Stimulated activated CD8-positive, alpha-beta memory T cell treated with anti-CD3 and anti-CD28 coated beads, Interleukin-12 subunit alpha, Interleukin-12 subunit beta, amount 100 ng/mL, for 24 hours (primary cell): ENCODE data around the gene CDKN1C.

Experiments used
- DNase-seq: peaks from one replicate; pipeline ENCODE4 v3.0.0-alpha.2; 2020; ENCODE audit errors: extremely low read depth

CDKN1C gene

GRCh38 chr11:2870460-2870859 lies 15.1 kb downstream of the CDKN1C start:
- DNase-seq = no peak

- no peak for DNase-seq
Observed at GRCh38 chr11:2869561-2870427, 15.8 kb downstream of the CDKN1C start.

- DNase-seq = no peak
Observed at GRCh38 chr11:2869134-2869526, 16.4 kb downstream of the CDKN1C start.

- DNase-seq = no peak
Observed at GRCh38 chr11:2868506-2869133, 17.0 kb downstream of the CDKN1C start.

GRCh38 chr11:2867722-2868505 lies 17.7 kb downstream of the CDKN1C start:
- DNase-seq = no peak

- no peak for DNase-seq
Observed at GRCh38 chr11:2867142-2867541, 18.4 kb downstream of the CDKN1C start.

GRCh38 chr11:2865922-2866577 lies 19.5 kb downstream of the CDKN1C start:
- no peak for DNase-seq

GRCh38 chr11:2864901-2865300 lies 20.7 kb downstream of the CDKN1C start:
- DNase-seq = no peak

GRCh38 chr11:2863276-2863618 lies 22.3 kb downstream of the CDKN1C start:
- DNase-seq = no peak

GRCh38 chr11:2862395-2863275 lies 22.9 kb downstream of the CDKN1C start:
- no peak for DNase-seq

GRCh38 chr11:2860636-2861035 lies 24.9 kb downstream of the CDKN1C start:
- DNase-seq = no peak

- no peak for DNase-seq
Observed at GRCh38 chr11:2859699-2860037, 25.9 kb downstream of the CDKN1C start.

GRCh38 chr11:2858995-2859698 lies 26.4 kb downstream of the CDKN1C start:
- DNase-seq = no peak

- DNase-seq = no peak
Observed at GRCh38 chr11:2857918-2858317, 27.7 kb downstream of the CDKN1C start.

- no peak for DNase-seq
Observed at GRCh38 chr11:2857276-2857675, 28.3 kb downstream of the CDKN1C start.

- DNase-seq = no peak
Observed at GRCh38 chr11:2855162-2855561, 30.4 kb downstream of the CDKN1C start.

- no peak for DNase-seq
Observed at GRCh38 chr11:2853997-2854560, 31.5 kb downstream of the CDKN1C start.

GRCh38 chr11:2853401-2853800 lies 32.2 kb downstream of the CDKN1C start:
- no peak for DNase-seq

- no peak for DNase-seq
Observed at GRCh38 chr11:2849994-2850770, 35.4 kb downstream of the CDKN1C start.
